WTC11 (cell line): ENCODE results near the gene TNNT3.
"Not testable (repeated sequence)": the region's sequence is repeated elsewhere in the genome, so short reads cannot be mapped to it uniquely, and the experiment has no call there.

Source experiments
- ATF2 ChIP-seq: sonication (generic); formaldehyde crosslinking; IDR thresholded peaks from 2 replicates; pipeline ENCODE4 v1.8.1; 2022; ENCODE audit warnings: low read depth, missing genetic modification reagents, borderline replicate concordance
- CREB1 ChIP-seq: sonication (generic); formaldehyde crosslinking; IDR thresholded peaks from 2 replicates; pipeline ENCODE4 v1.8.0; 2023; ENCODE audit warnings: mild to moderate bottlenecking, missing genetic modification reagents
- CTCF ChIP-seq: fragments of 200-600 bp; IDR thresholded peaks from 2 replicates; pipeline ENCODE4 v1.8.0; 2022; ENCODE audit warnings: antibody characterized with exemption
- IRF2 ChIP-seq: sonication (generic); formaldehyde crosslinking; IDR thresholded peaks from 2 replicates; pipeline ENCODE4 v1.8.0; 2022; ENCODE audit warnings: low read depth, missing genetic modification reagents, borderline replicate concordance
- JUN ChIP-seq: sonication (generic); formaldehyde crosslinking; IDR thresholded peaks from 2 replicates; pipeline ENCODE4 v1.8.0; 2023; ENCODE audit warnings: mild to moderate bottlenecking, missing genetic modification reagents
- NR2C2 ChIP-seq: sonication (generic); formaldehyde crosslinking; IDR thresholded peaks from 2 replicates; pipeline ENCODE4 v1.8.0; 2022; ENCODE audit warnings: mild to moderate bottlenecking, missing genetic modification reagents
- NR3C1 ChIP-seq: sonication (generic); formaldehyde crosslinking; conservative IDR thresholded peaks from 2 replicates; pipeline ENCODE4 v1.8.1; 2023; ENCODE audit warnings: low read depth, mild to moderate bottlenecking, missing genetic modification reagents
- SOX15 ChIP-seq: fragments of 250-450 bp; sonication (Bioruptor Pico); IDR thresholded peaks from 2 replicates; pipeline ENCODE4 v1.9.0; 2021; ENCODE audit warnings: mild to moderate bottlenecking
- SP1 ChIP-seq: sonication (generic); formaldehyde crosslinking; conservative IDR thresholded peaks from 2 replicates; pipeline ENCODE4 v1.8.1; 2022; ENCODE audit warnings: missing genetic modification reagents
- ZNF138 ChIP-seq: sonication (generic); formaldehyde crosslinking; conservative IDR thresholded peaks from 2 replicates; pipeline ENCODE4 v1.8.1; 2022; ENCODE audit warnings: mild to moderate bottlenecking, moderate library complexity, missing genetic modification reagents
- ZNF512 ChIP-seq: sonication (generic); formaldehyde crosslinking; IDR thresholded peaks from 2 replicates; pipeline ENCODE4 v1.8.1; 2022; ENCODE audit warnings: missing genetic modification reagents, borderline replicate concordance

- TF ChIP-seq CTCF; ZNF512 (CRISPR knock-in tag); JUN (CRISPR knock-in tag); IRF2 (CRISPR knock-in tag); NR2C2 (CRISPR knock-in tag); CREB1 (CRISPR knock-in tag); SOX15 (CRISPR knock-in tag); SP1; ATF2 (CRISPR knock-in tag); ZNF138; NR3C1 (CRISPR knock-in tag): not testable (repeated sequence)
These were observed 20.3 kb downstream of the TNNT3 start for GRCh38 chr11:1939788-1940187.
